ENCODE results near the gene TMEM117. TPM values are rescaled to one million over a fixed set of nuclear protein-coding genes. Genes with fewer than 3 reads are reported as not detected.

TMEM117 gene
- total RNA-seq, 1 donor from 2014 or later, result 0.80 TPM

DNA sequence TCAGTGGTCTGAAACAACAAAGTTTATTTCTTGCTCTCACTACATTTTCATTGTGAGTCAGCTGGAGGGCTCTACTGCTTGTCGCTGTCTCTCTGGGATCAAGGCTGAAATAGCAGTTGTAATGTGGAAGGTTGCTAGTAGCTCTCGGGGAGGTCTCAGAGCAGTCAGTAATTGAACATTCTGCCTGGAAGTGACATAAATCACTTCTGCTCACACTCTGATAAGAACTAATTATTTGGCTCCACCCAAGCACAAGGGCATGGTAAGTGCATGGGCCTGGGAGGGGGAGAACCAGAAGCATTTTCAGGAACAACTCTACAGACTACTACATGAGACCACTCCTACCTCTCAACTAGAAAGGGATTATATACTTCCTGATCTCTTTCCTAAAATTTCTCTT lies 128.2 kb downstream of the TMEM117 start:
- no peak for TF ChIP-seq CTCF (IDR thresholded peaks at IDR 0.05; ENCODE audit: unreplicated experiment)
- Mint-ChIP-seq H3K4me3 (ENCODE audit: unreplicated experiment) (no peak overlapping the region), H3K9me3 (ENCODE audit: unreplicated experiment) (no peaks in the 10 kb centered on the region), H3K27me3 (ENCODE audit: unreplicated experiment) (no peaks in the 10 kb centered on the region), H3K4me1 (ENCODE audit: unreplicated experiment) (peaks cover 5% of the 10 kb centered on the region), H3K27ac (ENCODE audit: unreplicated experiment) (no peak overlapping the region), H3K36me3 (ENCODE audit: low read depth, unreplicated experiment) (no peaks in the 10 kb centered on the region)
- DNase-seq (ENCODE audit: low spot score), result no peak

- Mint-ChIP-seq H3K4me1 (ENCODE audit: unreplicated experiment) (no peaks in the 10 kb centered on the region), H3K27ac (ENCODE audit: unreplicated experiment) (no peak overlapping the region), H3K4me3 (ENCODE audit: unreplicated experiment) (no peak overlapping the region), H3K27me3 (ENCODE audit: unreplicated experiment) (no peaks in the 10 kb centered on the region), H3K36me3 (ENCODE audit: low read depth, unreplicated experiment) (no peaks in the 10 kb centered on the region), H3K9me3 (ENCODE audit: unreplicated experiment) (no peaks in the 10 kb centered on the region)
- no peak for DNase-seq (ENCODE audit: low spot score)
- no peak for TF ChIP-seq CTCF (IDR thresholded peaks at IDR 0.05; ENCODE audit: unreplicated experiment)
Measured at GRCh38 chr12:43964961-43965360, 129.1 kb downstream of the TMEM117 start.

- H3K4me1 Mint-ChIP-seq (ENCODE audit: unreplicated experiment), result no peaks in the 10 kb centered on the region
- no peak for TF ChIP-seq CTCF (IDR thresholded peaks at IDR 0.05; ENCODE audit: unreplicated experiment)
- DNase-seq (ENCODE audit: low spot score), result no peak
- H3K27ac Mint-ChIP-seq (ENCODE audit: unreplicated experiment), result no peak overlapping the region
- H3K36me3 Mint-ChIP-seq (ENCODE audit: low read depth, unreplicated experiment), result no peaks in the 10 kb centered on the region
- no peaks in the 10 kb centered on the region for H3K27me3 Mint-ChIP-seq (ENCODE audit: unreplicated experiment)
- no peak overlapping the region for H3K4me3 Mint-ChIP-seq (ENCODE audit: unreplicated experiment)
- no peaks in the 10 kb centered on the region for H3K9me3 Mint-ChIP-seq (ENCODE audit: unreplicated experiment)
Measured at GRCh38 chr12:43965899-43966298, 130.0 kb downstream of the TMEM117 start.

DNA sequence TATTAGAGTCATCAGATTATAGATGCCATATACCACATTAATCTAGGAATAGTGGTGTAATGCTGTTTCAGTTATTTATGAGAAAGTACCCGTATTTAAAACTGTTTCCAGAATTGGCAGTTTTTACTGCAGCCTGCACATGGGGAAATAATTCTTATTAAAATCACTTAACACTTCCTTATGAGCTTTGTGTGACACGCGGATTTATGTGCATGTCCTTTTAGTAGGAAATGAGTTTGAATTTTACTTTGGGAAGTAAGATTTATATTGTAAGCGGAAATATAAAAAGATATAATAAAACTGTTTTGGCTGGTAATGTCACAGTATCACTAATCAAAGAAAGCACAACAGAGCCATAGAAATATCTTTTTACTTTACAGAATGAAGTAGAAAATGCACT lies 132.9 kb downstream of the TMEM117 start:
- TF ChIP-seq CTCF (IDR thresholded peaks at IDR 0.05; ENCODE audit: unreplicated experiment), result no peak
- no peak overlapping the region for H3K27ac Mint-ChIP-seq (ENCODE audit: unreplicated experiment)
- DNase-seq (ENCODE audit: low spot score), result no peak
- no peaks in the 10 kb centered on the region for H3K27me3 Mint-ChIP-seq (ENCODE audit: unreplicated experiment)
- no peaks in the 10 kb centered on the region for H3K36me3 Mint-ChIP-seq (ENCODE audit: low read depth, unreplicated experiment)
- no peaks in the 10 kb centered on the region for H3K9me3 Mint-ChIP-seq (ENCODE audit: unreplicated experiment)
- H3K4me1 Mint-ChIP-seq (ENCODE audit: unreplicated experiment), result no peaks in the 10 kb centered on the region
- no peak overlapping the region for H3K4me3 Mint-ChIP-seq (ENCODE audit: unreplicated experiment)

DNA sequence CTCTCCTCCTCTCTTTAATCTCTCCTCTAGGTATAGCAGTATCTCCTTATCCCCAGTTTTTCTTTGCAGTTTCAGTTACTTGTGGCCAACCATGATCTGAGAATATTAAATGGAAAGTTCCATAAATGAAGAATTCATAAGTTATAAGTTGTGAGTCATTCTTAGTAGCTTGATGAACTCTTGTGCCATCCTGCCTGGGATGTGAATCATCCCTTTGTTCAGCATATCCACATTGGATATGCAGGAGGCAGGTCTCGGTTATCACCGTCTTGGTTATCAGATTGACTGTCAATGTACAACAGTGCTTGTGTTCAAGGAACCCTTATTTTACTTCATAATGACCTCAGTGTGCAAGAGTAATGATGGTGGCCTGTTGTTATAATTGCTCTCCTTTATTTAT lies 134.0 kb downstream of the TMEM117 start:
- TF ChIP-seq CTCF (IDR thresholded peaks at IDR 0.05; ENCODE audit: unreplicated experiment), result no peak
- Mint-ChIP-seq H3K27me3 (ENCODE audit: unreplicated experiment) (no peaks in the 10 kb centered on the region), H3K4me3 (ENCODE audit: unreplicated experiment) (no peak overlapping the region), H3K36me3 (ENCODE audit: low read depth, unreplicated experiment) (no peaks in the 10 kb centered on the region), H3K27ac (ENCODE audit: unreplicated experiment) (no peak overlapping the region), H3K4me1 (ENCODE audit: unreplicated experiment) (no peaks in the 10 kb centered on the region), H3K9me3 (ENCODE audit: unreplicated experiment) (no peaks in the 10 kb centered on the region)
- DNase-seq (ENCODE audit: low spot score), result no peak
